GM12892 (cell line): ENCODE measurements around the gene SORBS1.

ENCODE experiments used
- POLR2A ChIP-seq: IDR thresholded peaks from 2 replicates; pipeline ENCODE4 v1.6.1; 2011; ENCODE audit warnings: low read depth, low read length, control low read depth
- POLR2AphosphoS5 ChIP-seq: IDR thresholded peaks from 2 replicates; pipeline ENCODE4 v1.6.1; 2011; ENCODE audit warnings: low read depth, low read length, control low read depth
- TAF1 ChIP-seq: IDR thresholded peaks from 2 replicates; pipeline ENCODE4 v1.6.1; 2011; ENCODE audit warnings: low read depth, mild to moderate bottlenecking, control low read depth, low read length, borderline replicate concordance

GRCh38 chr10:95404864-95405263, 156.3 kb downstream of the SORBS1 start:
- TF ChIP-seq POLR2AphosphoS5 (no peak), POLR2A (no peak), TAF1 (no peak)
